Central memory CD8-positive, alpha-beta T cell (primary cell): Measurements from ENCODE around the gene NUCB1.
"Not testable (repeated sequence)": the region's sequence is repeated elsewhere in the genome, so short reads cannot be mapped to it uniquely, and the experiment has no call there.

Experiments used
- ATAC-seq: fragments of 150-1000 bp; cut with Tn5 transposase; replicated peaks from 2 replicates; pipeline ENCODE4 v1.10.0; 2022; ENCODE audit warnings: mild to moderate bottlenecking, moderate FRiP score, moderate number of reproducible peaks; ENCODE audit not compliant: poor library complexity, severe bottlenecking; ENCODE audit errors: extremely low read depth
- DNase-seq, 2 donors: peaks; one replicate each; pipeline ENCODE4 v3.0.0; 2021; ENCODE audit warnings: low spot score in 2 of 2
- H3K27ac Mint-ChIP-seq: one replicate; pipeline ENCODE4 v1.8.0; 2022; ENCODE audit warnings: low read depth, mild to moderate bottlenecking, moderate library complexity, mixed read lengths
- H3K27me3 Mint-ChIP-seq: one replicate; pipeline ENCODE4 v1.8.0; 2022; ENCODE audit warnings: mixed read lengths
- H3K36me3 Mint-ChIP-seq: one replicate; pipeline ENCODE4 v1.8.0; 2022; ENCODE audit warnings: mild to moderate bottlenecking, moderate library complexity, mixed read lengths; ENCODE audit not compliant: insufficient read depth
- H3K4me1 Mint-ChIP-seq: one replicate; pipeline ENCODE4 v1.8.0; 2022; ENCODE audit warnings: mixed read lengths
- H3K4me3 Mint-ChIP-seq: one replicate; pipeline ENCODE4 v1.8.0; 2022; ENCODE audit warnings: mild to moderate bottlenecking, moderate library complexity, mixed read lengths
- H3K9me3 Mint-ChIP-seq: one replicate; pipeline ENCODE4 v1.8.0; 2022; ENCODE audit warnings: mixed read lengths

The NUCB1 gene

GRCh38 chr19:48868114-48868886 is 31.8 kb upstream of the NUCB1 start, which contains the start of gene PLEKHA4:
Gene PLEKHA4, minus strand, starts transcription at chr19:48868617. Its CDS starts 997 bp downstream, at chr19:48867620.
- Mint-ChIP-seq H3K9me3 (no peaks in the 10 kb centered on the region), H3K4me1 (peaks cover 14% of the 10 kb centered on the region), H3K4me3 (no peak within 1 kb of the TSS), H3K27me3 (peaks cover 13% of the 10 kb centered on the region), H3K27ac (no peak within 1 kb of the TSS), H3K36me3 (peaks cover 16% of the 10 kb centered on the region)
- DNase-seq (no peak), ATAC-seq (no peak)

GRCh38 chr19:48870048-48870447 is 30.1 kb upstream of the NUCB1 start:
- Mint-ChIP-seq H3K27me3 (peaks cover 13% of the 10 kb centered on the region), H3K4me3 (no peak overlapping the region), H3K36me3 (peaks cover 34% of the 10 kb centered on the region), H3K9me3 (no peaks in the 10 kb centered on the region), H3K27ac (no peak overlapping the region), H3K4me1 (peaks cover 30% of the 10 kb centered on the region)
- ATAC-seq (no peak), DNase-seq (no peak)

GRCh38 chr19:48871471-48872181 is 28.5 kb upstream of the NUCB1 start:
- H3K9me3 Mint-ChIP-seq, DNase-seq, H3K27me3 Mint-ChIP-seq, ATAC-seq: not testable (repeated sequence)
- Mint-ChIP-seq H3K4me1 (peaks cover 45% of the 10 kb centered on the region), H3K4me3 (peak overlapping the region; percentile 99), H3K36me3 (peaks cover 49% of the 10 kb centered on the region), H3K27ac (peak overlapping the region; percentile 100)

- peak; percentile 24 for ATAC-seq
- Mint-ChIP-seq H3K27ac (peak within 1 kb of the TSS; percentile 100), H3K27me3 (peaks cover 2% of the 10 kb centered on the region), H3K9me3 (no peaks in the 10 kb centered on the region), H3K36me3 (peaks cover 55% of the 10 kb centered on the region), H3K4me1 (peaks cover 45% of the 10 kb centered on the region), H3K4me3 (peak within 1 kb of the TSS; percentile 99)
- peak; percentile 100 for DNase-seq
These were observed 27.8 kb upstream of the NUCB1 start, which contains the start of gene PPP1R15A for GRCh38 chr19:48872182-48872883. Gene PPP1R15A, plus strand, starts transcription at chr19:48872421. Its CDS starts 813 bp downstream, at chr19:48873234.

GRCh38 chr19:48872884-48873475 is 27.1 kb upstream of the NUCB1 start:
- ATAC-seq = peak; percentile 48
- H3K36me3 Mint-ChIP-seq = peaks cover 62% of the 10 kb centered on the region
- no peaks in the 10 kb centered on the region for H3K27me3 Mint-ChIP-seq
- no peaks in the 10 kb centered on the region for H3K9me3 Mint-ChIP-seq
- H3K4me1 Mint-ChIP-seq = peaks cover 49% of the 10 kb centered on the region
- H3K4me3 Mint-ChIP-seq = peak overlapping the region; percentile 99
- peak; percentile 71 to 85 for DNase-seq
- peak overlapping the region; percentile 100 for H3K27ac Mint-ChIP-seq

GRCh38 chr19:48873476-48874302 is 26.4 kb upstream of the NUCB1 start:
- Mint-ChIP-seq H3K4me3 (peak overlapping the region; percentile 99), H3K9me3 (no peaks in the 10 kb centered on the region), H3K27me3 (no peaks in the 10 kb centered on the region), H3K27ac (peak overlapping the region; percentile 100), H3K4me1 (peaks cover 54% of the 10 kb centered on the region), H3K36me3 (peaks cover 69% of the 10 kb centered on the region)
- ATAC-seq (no peak), DNase-seq (no peak)

- Mint-ChIP-seq H3K4me3 (peak overlapping the region; percentile 99), H3K36me3 (peaks cover 76% of the 10 kb centered on the region), H3K27me3 (no peaks in the 10 kb centered on the region), H3K27ac (peak overlapping the region; percentile 100), H3K4me1 (peaks cover 54% of the 10 kb centered on the region), H3K9me3 (no peaks in the 10 kb centered on the region)
- DNase-seq (no peak), ATAC-seq (peak; percentile 1)
These were observed 25.6 kb upstream of the NUCB1 start for GRCh38 chr19:48874303-48875135.

GRCh38 chr19:48876043-48876981 is 23.8 kb upstream of the NUCB1 start:
- H3K4me1 Mint-ChIP-seq = peaks cover 54% of the 10 kb centered on the region
- DNase-seq = peak in 1 of 2 donors; percentile 30

GRCh38 chr19:48877855-48878195 is 22.3 kb upstream of the NUCB1 start:
- H3K4me3 Mint-ChIP-seq = peak overlapping the region; percentile 8
- H3K27me3 Mint-ChIP-seq = no peaks in the 10 kb centered on the region
- H3K4me1 Mint-ChIP-seq = peaks cover 45% of the 10 kb centered on the region
- ATAC-seq (no peak), DNase-seq (no peak)
- H3K27ac Mint-ChIP-seq = peak overlapping the region; percentile 100
- no peaks in the 10 kb centered on the region for H3K9me3 Mint-ChIP-seq
- H3K36me3 Mint-ChIP-seq = peaks cover 88% of the 10 kb centered on the region

More at GRCh38 chr19:48876043-48876981, 23.8 kb upstream of the NUCB1 start:
- H3K27me3 Mint-ChIP-seq, ATAC-seq, H3K9me3 Mint-ChIP-seq: not testable (repeated sequence)
- H3K36me3 Mint-ChIP-seq = peaks cover 89% of the 10 kb centered on the region
- peak overlapping the region; percentile 99 for H3K4me3 Mint-ChIP-seq
- H3K27ac Mint-ChIP-seq = peak overlapping the region; percentile 100

- Mint-ChIP-seq H3K4me3 (peak overlapping the region; percentile 8), H3K36me3 (peaks cover 82% of the 10 kb centered on the region), H3K9me3 (no peaks in the 10 kb centered on the region), H3K27ac (peak overlapping the region; percentile 100), H3K27me3 (no peaks in the 10 kb centered on the region), H3K4me1 (peaks cover 39% of the 10 kb centered on the region)
- DNase-seq = no peak
- no peak for ATAC-seq
These were observed 21.7 kb upstream of the NUCB1 start for GRCh38 chr19:48878196-48879024.
